Activated CD4-positive, CD25-positive, alpha-beta regulatory T cell treated with anti-CD3 and anti-CD28 coated beads, Interleukin-2, amount 50 U/mL, for 72 hours (primary cell): ENCODE data around the gene PRPH.

Source experiments
- DNase-seq: peaks from one replicate; pipeline ENCODE4 v3.0.0; 2021

Gene PRPH

GRCh38 chr12:49347311-49348193 lies 52.6 kb downstream of the PRPH start:
- DNase-seq: peak; percentile 80
